Measurements from ENCODE around the gene PYCR2. TPM values are rescaled to one million over a fixed set of nuclear protein-coding genes. Genes with fewer than 3 reads are reported as not detected.

The PYCR2 gene
- total and polyA plus RNA-seq, 2 of the 8 experiments (the other 6 are each of a cell fraction or from before 2014, with no cell fraction given) = 79.3 to 84.6 TPM

- no peak overlapping the region for H4K8ac ChIP-seq (ENCODE audit: extremely low read depth, insufficient read depth, low read length)
- no peak overlapping the region for H3K14ac ChIP-seq (ENCODE audit: insufficient read length)
- H2BK120ac ChIP-seq (replicated peaks; ENCODE audit: low read depth, low read length) = no peak overlapping the region
- FAIRE-seq (no peak), DNase-seq (ENCODE audit: low read depth in 1 of 2, low spot score in 2 of 2) (no peak)
- H2BK15ac ChIP-seq (ENCODE audit: low read length) = no peak overlapping the region
- no peak overlapping the region for H3K9ac ChIP-seq (replicated peaks in 1 of 4; ENCODE audit: extremely low read depth in 1 of 4, low read depth in 3 of 4, low read length in 3 of 4)
- no peaks in the 10 kb centered on the region for H3K23me2 ChIP-seq (ENCODE audit: low read depth, low read length)
- POLR2A ChIA-PET (ENCODE audit: partially characterized antibody) = interaction anchor here (0.6 to 5.2 kb wide), 4 partner anchors 8 to 39 kb away, joined by 3 to 63 read pairs (median 6); partner anchors contain the start of genes LEFTY1 and TMEM63A
- no peaks in the 10 kb centered on the region for H3K9me3 ChIP-seq (ENCODE audit: insufficient read depth in 2 of 2, low read depth in 1 of 2, low read length in 1 of 2)
- 93% methylated on average over 5 of the region's 5 CpGs; no CpG with 5 or more reads in 1 of the 2 experiments for WGBS, 2 experiments (ENCODE audit: extremely low coverage in 1 of 2, insufficient coverage in 1 of 2, insufficient read length in 1 of 2, insufficient replicate concordance in 2 of 2, low coverage in 1 of 2, low lambda C conversion rate in 2 of 2, missing lambda C conversion rate in 1 of 2)
- no peak overlapping the region for H2BK20ac ChIP-seq (ENCODE audit: low read length)
- no peak overlapping the region for H3K23ac ChIP-seq (ENCODE audit: insufficient read length)
- no peak overlapping the region for H2BK12ac ChIP-seq (ENCODE audit: low read depth, low read length)
- no peak overlapping the region for H2AFZ ChIP-seq (ENCODE audit: low read length)
- no peaks in the 10 kb centered on the region for H3K79me1 ChIP-seq (ENCODE audit: low read depth, low read length)
- CTCF ChIA-PET (ENCODE audit: partially characterized antibody) = interaction anchor here (0.6 to 18.7 kb wide), 4 partner anchors 10 to 109 kb away, joined by 6 to 406 read pairs (median 22); partner anchors contain the start of genes LEFTY1 and TMEM63A
- H4K91ac ChIP-seq (replicated peaks; ENCODE audit: insufficient read length, low read length) = no peak overlapping the region
- no peaks in the 10 kb centered on the region for H3K27me3 ChIP-seq (replicated peaks in 1 of 4; ENCODE audit: control insufficient read depth in 3 of 4, extremely low read depth in 1 of 4, insufficient read depth in 3 of 4, low read length in 3 of 4)
- no peak overlapping the region for H2AK5ac ChIP-seq (ENCODE audit: low read depth, low read length)
- H3K56ac ChIP-seq (replicated peaks; ENCODE audit: insufficient read length, low read depth, low read length) = no peak overlapping the region
- no peak overlapping the region for H4K5ac ChIP-seq (ENCODE audit: insufficient read length, low read depth, low read length)
- no peak overlapping the region for H2BK5ac ChIP-seq (ENCODE audit: low read depth, low read length)
- no peak overlapping the region for H3K4me2 ChIP-seq (ENCODE audit: insufficient read depth in 1 of 2, low read depth in 2 of 2, low read length in 2 of 2)
- peaks cover 0 to 21% (median 19%) of the 10 kb centered on the region in 4 experiments; a peak in 6 of 7 replicates for H3K4me1 ChIP-seq (replicated peaks in 1 of 4; ENCODE audit: control insufficient read depth in 3 of 4, insufficient read depth in 4 of 4, low read length in 3 of 4)
- no peaks in the 10 kb centered on the region for H3K36me3 ChIP-seq (ENCODE audit: control insufficient read depth in 2 of 4, insufficient read depth in 4 of 4, low read length in 3 of 4)
- H3K79me2 ChIP-seq (ENCODE audit: control insufficient read depth in 1 of 2, insufficient read depth in 2 of 2, low read length in 2 of 2) = no peaks in the 10 kb centered on the region
- H4K20me1 ChIP-seq (replicated peaks in 1 of 2; ENCODE audit: control insufficient read depth in 1 of 2, insufficient read depth in 2 of 2, low read length in 2 of 2) = no peaks in the 10 kb centered on the region
- H3K18ac ChIP-seq (ENCODE audit: extremely low read depth, low read length) = no peak overlapping the region
- no peak for TF ChIP-seq SIRT6 (IDR thresholded peaks at IDR 0.05; ENCODE audit: low read length)
- TF ChIP-seq RNF2 (IDR thresholded peaks at IDR 0.05; ENCODE audit: borderline replicate concordance, low read depth, low read length, missing control alignments, poor library complexity, severe bottlenecking) = no peak
- no peak for TF ChIP-seq POU5F1 (IDR thresholded peaks at IDR 0.05; ENCODE audit: low read depth, low read length)
- TF ChIP-seq EZH2 (IDR thresholded peaks at IDR 0.05; ENCODE audit: low read depth, low read length, severe bottlenecking) = no peak
- no peak for TF ChIP-seq TAF1 (IDR thresholded peaks at IDR 0.05; ENCODE audit: low read depth, low read length)
- no peak for TF ChIP-seq CREB1 (IDR thresholded peaks at IDR 0.05)
- TF ChIP-seq MAX (IDR thresholded peaks at IDR 0.05) = no peak
- TF ChIP-seq KDM4A (IDR thresholded peaks at IDR 0.05; ENCODE audit: low read depth, low read length, severe bottlenecking) = no peak
- TF ChIP-seq SRF (IDR thresholded peaks at IDR 0.05; ENCODE audit: low read depth, low read length) = no peak
- no peak for TF ChIP-seq TAF7 (optimal IDR thresholded peaks at IDR 0.05; ENCODE audit: borderline replicate concordance, low read depth, low read length)
- no peak for TF ChIP-seq RFX5 (IDR thresholded peaks at IDR 0.05; ENCODE audit: borderline replicate concordance, low read depth, low read length)
- no peak overlapping the region for H3K4me3 ChIP-seq (ENCODE audit: extremely low read depth in 1 of 4, insufficient read depth in 2 of 4, low read depth in 3 of 4, low read length in 4 of 4)
- no peak overlapping the region for H3K4ac ChIP-seq (replicated peaks; ENCODE audit: insufficient read length, low read depth, low read length)
- H3K27ac ChIP-seq (ENCODE audit: low read depth, low read length) = no peak overlapping the region
Observed at GRCh38 chr1:225896494-225896893, 27.6 kb downstream of the PYCR2 start.
